ENCODE data around the gene PNPLA3. TPM values are rescaled to one million over a fixed set of nuclear protein-coding genes. Genes with fewer than 3 reads are reported as not detected.

The PNPLA3 gene
- total RNA-seq, 1 donor from 2014 or later: 2.5 TPM

DNA sequence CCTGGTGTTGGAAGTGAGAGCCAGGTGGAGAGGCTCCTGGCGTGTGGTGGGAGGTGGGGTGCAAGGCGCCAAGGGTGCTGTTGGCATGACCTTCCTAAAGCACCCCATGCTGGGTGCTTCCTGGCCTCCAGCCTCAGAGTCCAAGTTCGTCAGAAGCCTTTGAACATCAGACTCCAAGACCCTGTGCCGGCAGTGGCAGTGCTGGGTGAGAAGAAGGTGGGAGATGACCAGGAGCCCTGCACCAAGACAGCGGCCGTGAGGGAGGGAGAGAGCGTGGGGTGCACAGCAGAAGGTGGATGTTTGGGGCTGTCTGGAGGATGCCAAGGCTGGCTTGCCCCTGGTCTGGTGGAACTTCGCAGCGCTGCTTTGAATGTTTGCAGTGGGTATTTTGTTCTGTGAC is 70.8 kb downstream of the PNPLA3 start:
- peaks cover 6% of the 10 kb centered on the region for H3K4me1 Mint-ChIP-seq (ENCODE audit: low read depth)
- no peak overlapping the region for H3K4me3 Mint-ChIP-seq (ENCODE audit: unreplicated experiment)
- DNase-seq (ENCODE audit: low spot score): no peak
- H3K36me3 Mint-ChIP-seq (ENCODE audit: low read depth): peaks cover 47% of the 10 kb centered on the region
- H3K27ac Mint-ChIP-seq (ENCODE audit: unreplicated experiment): no peak overlapping the region
- H3K27me3 Mint-ChIP-seq (ENCODE audit: low read depth): no peaks in the 10 kb centered on the region
- H3K9me3 Mint-ChIP-seq (ENCODE audit: low read depth): no peaks in the 10 kb centered on the region
- TF ChIP-seq, protein P1, sequence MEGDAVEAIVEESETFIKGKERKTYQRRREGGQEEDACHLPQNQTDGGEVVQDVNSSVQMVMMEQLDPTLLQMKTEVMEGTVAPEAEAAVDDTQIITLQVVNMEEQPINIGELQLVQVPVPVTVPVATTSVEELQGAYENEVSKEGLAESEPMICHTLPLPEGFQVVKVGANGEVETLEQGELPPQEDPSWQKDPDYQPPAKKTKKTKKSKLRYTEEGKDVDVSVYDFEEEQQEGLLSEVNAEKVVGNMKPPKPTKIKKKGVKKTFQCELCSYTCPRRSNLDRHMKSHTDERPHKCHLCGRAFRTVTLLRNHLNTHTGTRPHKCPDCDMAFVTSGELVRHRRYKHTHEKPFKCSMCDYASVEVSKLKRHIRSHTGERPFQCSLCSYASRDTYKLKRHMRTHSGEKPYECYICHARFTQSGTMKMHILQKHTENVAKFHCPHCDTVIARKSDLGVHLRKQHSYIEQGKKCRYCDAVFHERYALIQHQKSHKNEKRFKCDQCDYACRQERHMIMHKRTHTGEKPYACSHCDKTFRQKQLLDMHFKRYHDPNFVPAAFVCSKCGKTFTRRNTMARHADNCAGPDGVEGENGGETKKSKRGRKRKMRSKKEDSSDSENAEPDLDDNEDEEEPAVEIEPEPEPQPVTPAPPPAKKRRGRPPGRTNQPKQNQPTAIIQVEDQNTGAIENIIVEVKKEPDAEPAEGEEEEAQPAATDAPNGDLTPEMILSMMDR (IDR thresholded peaks at IDR 0.05): no peak

DNA sequence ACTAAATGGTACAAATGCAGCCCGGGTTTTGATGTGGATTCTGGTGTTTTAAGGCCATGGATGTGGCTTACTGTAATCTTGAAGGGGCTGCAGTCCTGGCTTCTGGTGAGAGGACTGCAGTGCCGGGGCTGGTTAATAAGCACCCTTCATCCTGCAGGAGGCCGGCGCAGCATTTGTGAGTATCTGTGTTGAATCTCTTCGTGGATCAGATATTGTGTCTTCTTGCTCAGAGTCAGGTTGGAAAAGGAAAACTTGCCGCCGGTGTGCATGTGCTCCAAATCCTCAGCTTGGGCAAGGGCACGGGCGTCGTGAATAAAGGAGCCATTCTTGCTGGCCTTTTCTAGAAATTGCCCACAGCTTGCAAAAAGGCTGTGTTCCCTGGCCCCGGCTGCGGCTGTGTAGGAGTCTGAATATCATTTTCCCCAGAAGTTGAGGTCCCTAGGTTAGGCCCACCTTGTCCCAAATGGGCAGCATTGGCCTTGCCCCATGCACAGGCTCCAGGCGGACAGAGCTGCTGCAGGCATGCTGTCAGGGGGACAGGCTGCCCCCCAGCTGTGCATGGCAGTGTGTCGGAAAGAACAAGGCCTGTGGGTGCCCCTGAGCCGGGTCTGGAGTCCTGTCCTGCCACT is 71.6 kb downstream of the PNPLA3 start:
- TF ChIP-seq, protein P1 (IDR thresholded peaks at IDR 0.05): no peak
- peaks cover 6% of the 10 kb centered on the region for H3K4me1 Mint-ChIP-seq (ENCODE audit: low read depth)
- H3K9me3 Mint-ChIP-seq (ENCODE audit: low read depth): no peaks in the 10 kb centered on the region
- no peak overlapping the region for H3K27ac Mint-ChIP-seq (ENCODE audit: unreplicated experiment)
- H3K4me3 Mint-ChIP-seq (ENCODE audit: unreplicated experiment): no peak overlapping the region
- H3K36me3 Mint-ChIP-seq (ENCODE audit: low read depth): peaks cover 43% of the 10 kb centered on the region
- no peak for DNase-seq (ENCODE audit: low spot score)
- H3K27me3 Mint-ChIP-seq (ENCODE audit: low read depth): no peaks in the 10 kb centered on the region

DNA sequence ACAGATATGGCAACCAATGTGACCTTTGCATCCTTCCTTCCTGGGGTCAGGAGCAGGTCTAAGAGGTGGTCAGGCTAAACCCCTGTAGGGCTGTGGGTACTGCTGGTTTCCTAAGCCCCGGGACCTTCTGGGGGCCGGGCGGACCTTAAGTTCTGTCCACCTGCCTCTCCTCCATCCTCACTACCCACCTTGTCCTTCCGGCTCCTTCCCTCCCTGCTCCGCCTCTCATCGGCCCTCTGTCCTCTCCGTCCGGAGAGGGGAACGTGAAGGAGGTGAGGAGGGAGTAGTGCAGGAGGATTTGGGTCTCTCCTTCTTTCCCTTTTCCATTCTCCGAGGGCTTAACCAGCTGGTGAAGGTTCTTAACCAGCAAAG is 72.2 kb downstream of the PNPLA3 start:
- H3K36me3 Mint-ChIP-seq (ENCODE audit: low read depth): peaks cover 44% of the 10 kb centered on the region
- no peaks in the 10 kb centered on the region for H3K27me3 Mint-ChIP-seq (ENCODE audit: low read depth)
- no peak overlapping the region for H3K4me3 Mint-ChIP-seq (ENCODE audit: unreplicated experiment)
- H3K27ac Mint-ChIP-seq (ENCODE audit: unreplicated experiment): no peak overlapping the region
- TF ChIP-seq, protein P1 (IDR thresholded peaks at IDR 0.05): no peak
- no peaks in the 10 kb centered on the region for H3K9me3 Mint-ChIP-seq (ENCODE audit: low read depth)
- peaks cover 6% of the 10 kb centered on the region for H3K4me1 Mint-ChIP-seq (ENCODE audit: low read depth)
- DNase-seq (ENCODE audit: low spot score): no peak

DNA sequence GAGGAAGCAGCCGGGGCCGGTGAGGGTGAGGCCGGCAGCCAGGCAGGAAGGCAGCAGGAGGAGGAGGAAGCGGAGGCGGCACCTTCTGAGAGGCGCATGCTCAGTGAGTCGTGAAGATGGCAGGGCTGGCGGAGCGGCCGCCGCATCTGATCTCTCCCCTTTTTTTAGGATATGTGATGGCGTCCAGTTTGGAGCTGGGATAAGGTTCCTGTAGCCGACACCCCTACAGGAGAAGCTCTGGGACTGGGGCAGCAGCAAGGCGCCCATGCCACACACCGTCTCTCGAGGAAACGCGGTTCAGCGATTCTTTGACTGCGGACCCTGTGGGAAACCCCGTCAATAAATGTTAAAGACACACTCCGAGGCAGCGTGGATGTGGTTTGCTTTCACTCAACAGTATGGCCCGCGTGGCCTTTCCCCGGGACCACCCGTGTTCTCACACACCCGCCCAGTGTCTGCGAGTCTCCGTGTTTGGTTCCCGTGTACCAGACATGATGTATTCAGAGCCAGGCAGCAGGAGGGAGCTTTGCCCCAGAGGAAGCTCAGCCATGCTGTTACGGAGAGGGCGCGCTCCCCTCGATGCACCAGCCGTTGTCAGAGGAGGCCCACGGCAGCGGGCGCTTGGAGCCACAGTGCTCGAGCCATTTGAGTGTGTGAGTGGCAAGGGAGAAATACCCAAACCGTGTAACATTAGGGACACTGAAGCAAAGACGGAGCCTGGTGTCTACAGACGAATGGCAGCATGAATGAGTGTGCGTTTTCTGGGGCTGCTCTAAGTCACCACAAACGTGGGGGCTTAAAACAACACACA is 72.8 kb downstream of the PNPLA3 start:
- peaks cover 6% of the 10 kb centered on the region for H3K4me1 Mint-ChIP-seq (ENCODE audit: low read depth)
- DNase-seq (ENCODE audit: low spot score): no peak

DNA sequence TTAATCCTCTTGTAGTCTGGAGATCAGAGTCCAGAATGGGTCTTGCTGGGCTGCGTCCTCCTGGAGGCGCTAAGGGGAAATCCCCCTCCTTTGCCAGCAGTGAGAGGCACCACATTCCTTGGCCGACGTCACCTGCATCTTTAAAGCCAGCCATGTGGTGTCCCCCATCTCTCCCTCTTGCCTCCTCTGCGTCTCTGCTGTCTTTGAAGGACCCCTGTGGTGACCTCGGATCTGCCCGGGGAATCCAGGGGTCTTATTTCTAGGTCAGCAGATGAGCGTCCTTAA is 73.3 kb downstream of the PNPLA3 start:
- TF ChIP-seq, protein P1 (IDR thresholded peaks at IDR 0.05): no peak
- DNase-seq (ENCODE audit: low spot score): no peak
- Mint-ChIP-seq H3K36me3 (ENCODE audit: low read depth) (peaks cover 39% of the 10 kb centered on the region), H3K9me3 (ENCODE audit: low read depth) (no peaks in the 10 kb centered on the region), H3K27me3 (ENCODE audit: low read depth) (no peaks in the 10 kb centered on the region), H3K4me3 (ENCODE audit: unreplicated experiment) (no peak overlapping the region), H3K27ac (ENCODE audit: unreplicated experiment) (no peak overlapping the region), H3K4me1 (ENCODE audit: low read depth) (peaks cover 6% of the 10 kb centered on the region)

More for the DNA sequence above, 72.8 kb downstream of the PNPLA3 start:
- Mint-ChIP-seq H3K27me3 (ENCODE audit: low read depth) (no peaks in the 10 kb centered on the region), H3K27ac (ENCODE audit: unreplicated experiment) (no peak overlapping the region), H3K4me3 (ENCODE audit: unreplicated experiment) (no peak overlapping the region), H3K9me3 (ENCODE audit: low read depth) (no peaks in the 10 kb centered on the region), H3K36me3 (ENCODE audit: low read depth) (peaks cover 43% of the 10 kb centered on the region)
- TF ChIP-seq, protein P1 (IDR thresholded peaks at IDR 0.05): no peak

Other genes starting within 250 kb of the PNPLA3 start
- 0.49 to 1.5 TPM (median 1.1 TPM) in 3 replicates for gene EFCAB6, start 111.5 kb upstream of the PNPLA3 start, total RNA-seq
- 0.68 to 3.3 TPM (median 2.9 TPM) in 3 replicates for gene SULT4A1, start 61.3 kb upstream of the PNPLA3 start, total RNA-seq
- not detected in 3 replicates for gene PNPLA5, start 31.8 kb upstream of the PNPLA3 start, total RNA-seq
- gene SAMM50, start 31.6 kb downstream of the PNPLA3 start, total RNA-seq: 31.1 to 42.7 TPM (median 34.2 TPM) in 3 replicates
- 21.2 to 35.6 TPM (median 33.6 TPM) in 3 replicates for gene PARVB, start 100.5 kb downstream of the PNPLA3 start, total RNA-seq

All from chondrocyte (in vitro differentiated cells).